MCF 10A (cell line): ENCODE data around the gene CERT1. TPM values are rescaled to one million over a fixed set of nuclear protein-coding genes. Genes with fewer than 3 reads are reported as not detected.

Source experiments
- BruUV-seq: library from RNA; stranded (reverse); fragments of 400-500 nt; replicated peaks from 2 replicates; lab custom pipeline; 2021; lab: Mats Ljungman, UMichigan
- CTCF ChIA-PET: fragments of 300-600 bp; sonication (Branson Sonifier 250); formaldehyde crosslinking; extraction: SDS; loops from one replicate; lab custom pipeline; 2021; ENCODE audit warnings: antibody characterized with exemption, inconsistent platforms; lab: Yijun Ruan, JAX
- POLR2A ChIA-PET: fragments of 300-600, 350-650 bp; sonication (Branson Sonifier 250); formaldehyde crosslinking; extraction: SDS; loops from one replicate; lab custom pipeline; 2020; ENCODE audit warnings: antibody characterized with exemption, inconsistent platforms; lab: Yijun Ruan, JAX
- DNase-seq: peaks from one replicate; pipeline ENCODE4 v3.0.0-alpha.2; 2018; ENCODE audit not compliant: unreplicated experiment
- H3K27ac Mint-ChIP-seq: one replicate; pipeline ENCODE4 v1.8.0; 2022; ENCODE audit warnings: mild to moderate bottlenecking, low read depth, mixed read lengths; ENCODE audit not compliant: unreplicated experiment
- H3K27me3 Mint-ChIP-seq: one replicate; pipeline ENCODE4 v1.8.0; 2022; ENCODE audit warnings: mixed read lengths; ENCODE audit not compliant: insufficient read depth, unreplicated experiment
- H3K36me3 Mint-ChIP-seq: one replicate; pipeline ENCODE4 v1.8.0; 2022; ENCODE audit warnings: mild to moderate bottlenecking, moderate library complexity, mixed read lengths; ENCODE audit not compliant: insufficient read depth, unreplicated experiment
- H3K4me1 Mint-ChIP-seq: one replicate; pipeline ENCODE4 v1.8.0; 2022; ENCODE audit warnings: mixed read lengths; ENCODE audit not compliant: insufficient read depth, unreplicated experiment
- H3K4me3 Mint-ChIP-seq: one replicate; pipeline ENCODE4 v1.8.0; 2022; ENCODE audit warnings: mild to moderate bottlenecking, moderate library complexity, mixed read lengths; ENCODE audit not compliant: unreplicated experiment
- H3K9me3 Mint-ChIP-seq: one replicate; pipeline ENCODE4 v1.8.0; 2022; ENCODE audit warnings: mixed read lengths; ENCODE audit not compliant: unreplicated experiment
- intact Hi-C: fragments of 100-400 bp; cut with micrococcal nuclease; formaldehyde crosslinking; loops from 2 replicates; pipeline ENCODE4 v1.14.1; 2022
- total RNA-seq: library from RNA; stranded (reverse); gene quantifications from 2 replicates; pipeline ENCODE4 v1.2.3, GENCODE V29; 2022
- TF ChIP-seq, protein P1 (sequence below): fragments of 200-600 bp; IDR thresholded peaks from one replicate; pipeline ENCODE4 v1.8.0; 2022; ENCODE audit warnings: antibody characterized with exemption, mild to moderate bottlenecking; ENCODE audit not compliant: unreplicated experiment

Gene CERT1
- total RNA-seq, 1 experiment from 2014 or later = 19.6 TPM

DNA sequence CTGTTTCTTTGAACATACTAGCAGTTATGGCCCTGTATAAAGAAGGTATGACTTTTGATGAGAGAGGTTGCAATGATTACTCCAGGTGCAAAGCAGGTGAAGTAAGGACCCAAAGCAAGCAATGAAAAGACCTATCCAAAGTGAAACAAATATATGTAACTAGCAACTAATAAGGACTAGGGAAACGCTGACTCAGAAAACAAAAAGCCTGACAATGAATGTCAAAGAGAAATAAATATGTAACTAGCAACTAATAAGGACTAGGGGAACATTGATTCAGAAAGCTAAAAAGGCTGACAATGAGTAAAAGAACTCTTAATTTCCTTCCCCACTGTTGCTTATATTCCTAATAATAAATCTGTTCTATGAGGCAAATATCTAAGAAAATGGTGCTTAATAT lies 131.3 kb downstream of the CERT1 start:
- intact Hi-C loops = no loop called here

GRCh38 chr5:75375414-75375813 lies 136.0 kb downstream of the CERT1 start:
- no TSS peak for BruUV-seq
- Mint-ChIP-seq H3K27ac (no peak overlapping the region), H3K4me3 (no peak overlapping the region), H3K9me3 (no peaks in the 10 kb centered on the region), H3K27me3 (no peaks in the 10 kb centered on the region), H3K4me1 (no peaks in the 10 kb centered on the region), H3K36me3 (peaks cover 45% of the 10 kb centered on the region)
- POLR2A ChIA-PET = interaction anchor here (0.7 to 1.0 kb wide), 2 partner anchors 24 to 30 kb away, joined by 3 read pairs; no protein-coding TSS in a partner anchor
- CTCF ChIA-PET = interaction anchor here (0.7 kb wide), 1 partner anchor 1078 kb away, joined by 4 read pairs; no protein-coding TSS in a partner anchor
- no peak for DNase-seq
- intact Hi-C loops = no loop called here
- TF ChIP-seq, protein P1, sequence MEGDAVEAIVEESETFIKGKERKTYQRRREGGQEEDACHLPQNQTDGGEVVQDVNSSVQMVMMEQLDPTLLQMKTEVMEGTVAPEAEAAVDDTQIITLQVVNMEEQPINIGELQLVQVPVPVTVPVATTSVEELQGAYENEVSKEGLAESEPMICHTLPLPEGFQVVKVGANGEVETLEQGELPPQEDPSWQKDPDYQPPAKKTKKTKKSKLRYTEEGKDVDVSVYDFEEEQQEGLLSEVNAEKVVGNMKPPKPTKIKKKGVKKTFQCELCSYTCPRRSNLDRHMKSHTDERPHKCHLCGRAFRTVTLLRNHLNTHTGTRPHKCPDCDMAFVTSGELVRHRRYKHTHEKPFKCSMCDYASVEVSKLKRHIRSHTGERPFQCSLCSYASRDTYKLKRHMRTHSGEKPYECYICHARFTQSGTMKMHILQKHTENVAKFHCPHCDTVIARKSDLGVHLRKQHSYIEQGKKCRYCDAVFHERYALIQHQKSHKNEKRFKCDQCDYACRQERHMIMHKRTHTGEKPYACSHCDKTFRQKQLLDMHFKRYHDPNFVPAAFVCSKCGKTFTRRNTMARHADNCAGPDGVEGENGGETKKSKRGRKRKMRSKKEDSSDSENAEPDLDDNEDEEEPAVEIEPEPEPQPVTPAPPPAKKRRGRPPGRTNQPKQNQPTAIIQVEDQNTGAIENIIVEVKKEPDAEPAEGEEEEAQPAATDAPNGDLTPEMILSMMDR = no peak

More for the DNA sequence above, 131.3 kb downstream of the CERT1 start:
- Mint-ChIP-seq H3K4me3 (no peak overlapping the region), H3K27ac (no peak overlapping the region), H3K36me3 (peaks cover 53% of the 10 kb centered on the region), H3K9me3 (no peaks in the 10 kb centered on the region), H3K4me1 (no peaks in the 10 kb centered on the region), H3K27me3 (no peaks in the 10 kb centered on the region)
- DNase-seq = no peak
- ChIA-PET CTCF (no interaction called here), POLR2A (no interaction called here)
- no TSS peak for BruUV-seq
- TF ChIP-seq, protein P1 = no peak

DNA sequence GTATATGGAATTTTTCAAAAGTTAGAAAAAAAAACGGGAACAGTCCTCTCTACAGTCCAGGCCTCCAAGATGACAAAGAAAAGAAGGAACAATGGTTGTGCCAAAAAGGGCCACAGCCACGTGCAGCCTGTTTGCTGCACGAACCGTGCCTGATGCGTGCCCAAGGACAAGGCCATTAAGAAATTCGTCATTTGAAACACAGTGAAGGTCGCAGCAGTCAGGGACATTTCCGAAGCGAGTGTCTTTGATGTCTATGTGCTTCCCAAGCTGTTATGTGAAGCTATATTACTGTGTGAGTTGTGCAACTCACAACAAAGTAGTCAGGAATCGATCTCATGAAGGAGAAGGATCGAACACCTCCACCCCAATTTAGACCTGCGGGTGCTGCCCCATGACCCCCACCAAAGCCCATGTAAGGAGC lies 137.0 kb downstream of the CERT1 start:
- H3K9me3 Mint-ChIP-seq = no peaks in the 10 kb centered on the region
- H3K27ac Mint-ChIP-seq = no peak overlapping the region
- CTCF ChIA-PET = interaction anchor here (0.6 kb wide), 1 partner anchor 224 kb away, joined by 4 read pairs; no protein-coding TSS in a partner anchor
- H3K36me3 Mint-ChIP-seq = peaks cover 35% of the 10 kb centered on the region
- TF ChIP-seq, protein P1 = no peak
- POLR2A ChIA-PET = interaction anchor here (1.0 to 1.5 kb wide), 2 partner anchors 10 to 29 kb away, joined by 3 read pairs; no protein-coding TSS in a partner anchor
- BruUV-seq = no TSS peak
- DNase-seq = no peak
- no peak overlapping the region for H3K4me3 Mint-ChIP-seq
- intact Hi-C loops = no loop called here
- H3K4me1 Mint-ChIP-seq = no peaks in the 10 kb centered on the region
- no peaks in the 10 kb centered on the region for H3K27me3 Mint-ChIP-seq

DNA sequence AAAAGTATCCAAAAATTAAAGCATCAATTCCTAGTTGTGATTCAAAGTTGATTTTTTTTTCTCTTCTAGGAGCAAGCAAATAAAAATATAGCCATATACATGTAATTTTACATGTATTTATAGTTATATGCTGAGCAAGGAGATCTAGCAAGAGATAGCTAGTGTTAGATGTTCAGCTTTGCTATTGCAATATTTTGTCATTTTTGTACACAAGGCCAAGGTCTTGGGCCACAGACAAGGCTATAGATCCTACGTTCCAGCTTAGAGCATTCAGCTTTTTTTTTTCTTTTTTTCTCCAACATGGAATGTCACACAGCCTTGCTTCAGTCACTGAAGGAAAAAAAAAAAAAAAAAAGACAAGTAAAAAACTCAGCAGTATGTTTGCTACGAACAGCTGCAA lies 137.6 kb downstream of the CERT1 start:
- no TSS peak for BruUV-seq
- ChIA-PET CTCF (interaction anchor here (0.6 kb wide), 1 partner anchor 225 kb away, joined by 4 read pairs; no protein-coding TSS in a partner anchor), POLR2A (interaction anchor here (0.6 to 1.5 kb wide), 2 partner anchors 10 to 13 kb away, joined by 3 read pairs; no protein-coding TSS in a partner anchor)
- H3K9me3 Mint-ChIP-seq = no peaks in the 10 kb centered on the region
- H3K27ac Mint-ChIP-seq = no peak overlapping the region
- TF ChIP-seq, protein P1 = no peak
- no peak for DNase-seq
- no peak overlapping the region for H3K4me3 Mint-ChIP-seq
- no peaks in the 10 kb centered on the region for H3K27me3 Mint-ChIP-seq
- peaks cover 30% of the 10 kb centered on the region for H3K36me3 Mint-ChIP-seq
- H3K4me1 Mint-ChIP-seq = no peaks in the 10 kb centered on the region
- intact Hi-C loops = no loop called here
